HG03196 (cell line): ENCODE results near the gene CELF2.

Experiments used
- ATAC-seq: cut with Tn5 transposase; IDR thresholded peaks from one replicate; pipeline ENCODE4 v1.9.1; 2021; ENCODE audit not compliant: unreplicated experiment

CELF2 gene

DNA sequence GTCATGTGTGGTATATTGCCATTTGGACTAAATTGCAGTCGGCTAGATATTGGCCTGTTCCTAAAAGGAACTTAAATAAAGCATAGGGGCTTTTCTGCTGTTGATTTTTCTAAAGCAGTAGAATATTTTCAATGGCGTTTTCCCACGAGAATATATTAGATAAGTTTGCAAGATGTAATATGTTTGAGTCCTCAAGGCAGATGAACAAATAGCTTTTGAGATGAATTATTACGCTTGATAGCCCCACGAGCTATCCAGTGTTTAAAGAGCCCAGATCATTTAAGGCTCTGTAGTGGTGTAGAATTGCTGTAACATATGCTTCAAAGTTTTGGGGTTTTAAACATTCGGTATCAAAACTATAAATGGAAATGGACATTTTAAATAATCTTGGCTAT, 2.9 kb downstream of the CELF2 start:
- no peak for ATAC-seq

DNA sequence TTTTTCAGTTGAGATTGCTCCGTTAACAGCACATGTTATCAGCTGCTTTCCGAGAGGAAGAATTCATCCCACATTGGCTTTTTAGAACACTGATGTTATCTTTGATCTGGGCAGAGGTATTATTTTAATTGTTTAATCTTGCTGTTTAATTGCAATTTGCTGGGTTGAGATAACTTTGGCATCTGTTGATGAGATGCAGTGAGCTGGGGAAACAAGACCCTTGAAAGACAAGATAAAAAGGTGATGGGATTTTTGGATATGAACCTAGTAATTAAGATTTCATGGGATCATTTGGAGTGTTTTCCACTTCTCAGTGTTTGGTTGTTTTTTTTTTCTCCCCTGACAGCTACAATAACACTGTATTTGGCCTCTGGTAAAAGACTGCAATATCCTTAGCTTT, 4.5 kb downstream of the CELF2 start:
- no peak for ATAC-seq

DNA sequence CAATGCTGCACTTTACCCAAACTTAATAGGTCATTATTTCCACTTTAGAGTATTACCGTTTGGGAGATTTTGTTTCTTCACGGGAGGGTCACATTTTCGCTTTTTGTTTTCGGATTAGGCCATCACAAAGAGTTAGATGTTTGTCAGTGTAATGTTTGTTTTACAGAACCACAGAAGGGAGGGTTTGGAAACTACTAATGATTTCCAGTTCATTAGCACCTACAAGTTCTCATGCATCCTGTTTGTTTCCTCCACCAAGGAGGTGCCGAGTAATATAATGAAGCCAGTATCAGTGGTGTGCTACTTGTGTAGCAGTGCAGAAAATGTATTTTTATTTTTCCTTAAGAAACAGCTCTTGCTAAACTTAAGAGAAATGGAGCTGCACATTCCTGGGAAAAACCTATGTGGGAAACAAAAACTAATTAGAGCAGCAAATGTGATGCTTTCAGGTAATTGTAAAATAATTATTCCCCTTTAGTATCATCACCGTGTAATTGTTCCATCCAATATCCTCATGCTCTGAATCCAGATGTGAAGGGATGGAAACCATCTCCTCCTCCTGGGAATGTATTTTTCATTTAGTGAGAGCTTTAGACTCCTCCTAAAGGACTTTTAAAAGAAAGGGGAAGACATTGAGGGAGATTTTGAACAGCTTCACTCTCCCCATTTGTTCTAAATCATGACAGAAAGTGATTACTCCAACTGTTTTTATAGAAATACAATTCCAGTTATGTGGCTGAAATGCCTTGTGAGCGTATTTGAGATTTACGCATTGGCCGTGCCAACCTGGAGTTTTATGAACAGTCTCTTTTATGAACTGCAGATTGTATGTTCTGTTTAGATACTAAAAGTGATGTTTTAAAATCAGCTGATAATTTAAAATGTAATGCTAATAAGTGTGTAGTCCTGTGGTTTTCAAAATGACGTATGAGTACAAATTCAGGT, 5.6 kb downstream of the CELF2 start:
- ATAC-seq, result no peak

DNA sequence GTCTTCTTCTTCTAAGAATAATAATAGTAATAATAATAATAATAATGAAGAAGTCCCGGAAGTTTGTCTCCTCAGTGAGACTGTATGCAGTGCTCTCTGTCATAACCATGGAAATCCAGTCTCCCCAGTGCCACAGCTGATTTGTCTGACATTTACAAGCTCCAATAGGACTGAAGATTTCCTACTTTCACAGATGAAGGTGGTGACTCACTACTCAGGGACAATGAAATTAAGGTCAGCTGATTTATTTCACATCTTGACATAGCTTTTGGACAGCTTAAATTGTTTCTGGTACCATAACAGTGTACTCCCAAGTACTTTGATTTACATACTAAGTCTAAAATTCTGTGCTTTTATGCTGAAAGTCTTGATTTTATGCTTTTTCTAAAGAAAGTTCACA, 6.9 kb downstream of the CELF2 start:
- no peak for ATAC-seq

DNA sequence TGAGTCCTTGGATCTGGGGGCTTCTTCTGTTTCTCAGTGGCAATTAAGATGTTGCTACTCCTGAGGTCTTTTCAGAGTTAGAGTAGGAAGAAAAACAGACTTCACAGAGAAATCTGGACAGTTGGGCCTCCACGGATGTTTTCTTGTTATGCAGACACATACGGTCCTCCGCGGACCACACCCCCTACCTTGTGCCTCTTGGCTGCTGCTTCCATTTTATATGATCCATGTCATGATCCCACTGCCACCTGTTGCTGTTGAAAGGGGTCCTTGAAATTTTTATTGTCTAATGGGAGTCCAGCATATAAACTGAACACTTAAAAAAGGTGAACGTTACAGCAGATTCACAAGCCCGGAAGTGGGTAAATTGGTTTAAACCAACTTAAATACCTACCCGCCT, 8.3 kb downstream of the CELF2 start:
- no peak for ATAC-seq

DNA sequence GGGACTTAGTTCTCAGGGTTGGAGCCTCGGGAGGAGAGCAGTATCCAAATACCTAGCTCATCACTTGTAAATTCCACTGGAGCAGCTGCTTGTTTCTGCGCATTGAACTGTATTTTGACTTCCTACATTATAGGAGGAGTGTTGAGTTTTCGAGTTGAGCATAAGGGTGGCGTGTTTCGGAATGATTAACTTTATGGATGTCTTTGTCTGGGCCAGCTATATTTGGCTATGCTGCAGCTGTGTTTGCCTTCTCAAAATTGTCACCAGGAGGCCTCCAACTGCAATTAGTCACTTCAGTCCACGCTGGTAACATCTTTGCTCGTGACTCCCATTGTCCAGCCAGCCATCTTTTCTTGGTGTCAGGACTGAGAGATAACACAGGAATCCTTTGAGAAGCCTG, 9.1 kb downstream of the CELF2 start:
- ATAC-seq, result no peak

DNA sequence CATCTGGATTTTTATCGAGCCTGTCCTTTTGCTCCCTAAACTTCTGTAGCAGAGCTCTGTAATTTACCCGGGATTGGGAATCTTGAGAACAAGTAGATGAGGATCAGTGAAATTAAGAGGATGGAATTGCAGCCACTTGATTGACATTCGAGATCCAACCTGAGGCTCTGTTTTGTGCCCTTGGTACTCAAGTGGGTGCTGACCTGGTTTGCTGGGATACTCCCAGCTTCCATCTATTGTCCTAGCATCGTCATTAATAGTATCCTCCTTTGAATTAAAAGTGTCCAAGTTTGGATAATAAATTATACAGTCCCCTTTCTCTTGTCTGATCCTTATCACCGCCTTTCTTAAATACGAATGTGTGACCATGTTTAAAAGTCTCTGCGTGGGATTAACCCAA, 17.1 kb downstream of the CELF2 start:
- ATAC-seq, result no peak

DNA sequence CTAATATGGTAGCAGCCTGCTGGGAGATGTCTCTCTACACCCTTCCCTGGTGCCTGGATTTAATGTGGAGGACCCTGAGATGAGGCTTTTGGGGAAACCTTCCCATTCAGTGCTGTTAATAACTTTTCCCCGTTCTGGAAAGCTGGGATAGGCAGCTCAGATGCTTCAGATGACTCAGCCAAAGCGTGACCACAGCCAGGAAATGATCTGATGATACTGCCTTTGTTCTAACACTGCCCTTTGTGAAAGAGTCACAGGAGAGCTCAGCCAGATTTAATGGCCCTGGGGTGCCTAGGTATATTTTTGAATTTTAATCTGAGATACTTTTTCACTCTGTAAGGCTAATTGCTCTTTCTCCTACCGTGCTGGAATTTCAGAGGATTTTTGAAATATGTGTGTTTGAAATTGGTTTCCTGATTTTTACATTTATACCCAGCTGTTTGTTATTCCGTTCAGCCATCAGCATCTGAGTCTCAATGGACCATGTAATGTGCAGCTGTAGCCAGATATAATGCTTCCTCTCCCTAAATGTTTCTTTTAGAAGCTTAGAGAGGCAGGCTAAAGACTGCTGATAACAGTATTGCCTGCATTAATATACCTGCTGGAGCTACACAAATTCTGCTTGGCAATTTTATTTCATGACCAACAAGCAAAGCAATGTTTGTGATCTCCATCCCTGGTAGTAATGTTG, 17.8 kb downstream of the CELF2 start:
- no peak for ATAC-seq

DNA sequence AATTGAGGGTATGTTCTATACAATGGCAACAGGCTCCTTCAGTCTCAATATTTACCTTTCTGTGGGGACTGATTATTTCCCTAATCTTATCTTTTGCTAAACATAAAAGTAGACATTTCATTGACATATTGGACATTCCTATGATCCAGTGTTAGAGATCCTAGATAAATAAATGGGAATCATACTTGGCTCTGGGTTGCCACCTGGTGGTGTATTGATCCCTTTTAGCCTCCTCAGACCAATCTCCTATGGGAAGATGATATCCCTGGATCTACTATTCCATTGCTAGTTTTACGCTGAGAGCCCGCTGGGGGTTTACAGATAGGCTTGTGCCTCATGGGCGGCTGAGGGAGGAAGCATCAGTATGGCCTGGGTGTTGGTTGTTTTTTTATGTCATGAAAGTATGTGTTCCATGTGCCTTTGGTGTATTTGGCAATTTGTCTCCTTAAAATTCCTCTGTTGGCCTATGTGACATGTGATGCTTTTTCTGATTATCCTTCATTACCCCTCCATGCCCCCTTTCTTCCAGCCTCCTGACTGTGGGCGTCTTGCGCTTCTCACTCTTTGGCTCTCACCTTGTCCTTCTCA, 18.8 kb downstream of the CELF2 start:
- ATAC-seq, result no peak

DNA sequence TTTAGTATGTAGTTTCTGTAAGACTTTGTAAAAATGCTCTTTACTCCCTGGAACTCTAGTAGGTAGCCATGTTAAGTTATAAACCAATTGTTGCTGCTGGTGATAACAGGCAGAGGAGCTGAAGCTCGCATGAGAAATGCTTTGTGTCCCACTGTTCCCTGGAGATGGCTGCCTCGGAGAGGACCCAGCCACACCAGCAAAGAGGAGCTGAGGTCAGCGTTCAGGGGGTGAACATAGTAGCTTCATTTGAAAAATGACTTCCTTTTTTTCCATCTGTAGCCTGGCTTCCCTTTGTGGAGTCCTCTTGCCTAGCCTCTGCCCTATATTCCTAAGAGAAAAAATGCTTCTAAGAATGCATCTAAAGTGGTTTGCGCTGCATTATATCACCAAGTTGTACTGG, 20.3 kb downstream of the CELF2 start:
- no peak for ATAC-seq

DNA sequence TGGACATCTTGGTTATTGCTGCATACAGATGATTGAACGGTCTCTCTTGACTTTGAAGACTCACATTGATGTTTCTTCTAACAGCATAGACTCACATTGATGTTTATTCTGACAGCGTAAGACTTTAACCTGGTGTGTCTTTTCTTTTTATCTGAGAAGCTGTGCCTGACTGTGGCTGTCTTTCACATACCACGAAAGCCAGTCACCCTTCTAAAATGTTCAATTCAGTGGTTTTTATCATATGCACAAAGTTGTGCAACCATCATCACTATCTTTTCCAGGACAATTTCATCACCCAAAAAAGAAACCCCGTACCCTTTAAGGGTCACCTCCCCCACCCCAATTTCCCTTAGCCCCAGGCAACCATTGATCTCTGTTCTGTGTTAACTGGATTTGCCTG, 24.7 kb downstream of the CELF2 start:
- no peak for ATAC-seq

DNA sequence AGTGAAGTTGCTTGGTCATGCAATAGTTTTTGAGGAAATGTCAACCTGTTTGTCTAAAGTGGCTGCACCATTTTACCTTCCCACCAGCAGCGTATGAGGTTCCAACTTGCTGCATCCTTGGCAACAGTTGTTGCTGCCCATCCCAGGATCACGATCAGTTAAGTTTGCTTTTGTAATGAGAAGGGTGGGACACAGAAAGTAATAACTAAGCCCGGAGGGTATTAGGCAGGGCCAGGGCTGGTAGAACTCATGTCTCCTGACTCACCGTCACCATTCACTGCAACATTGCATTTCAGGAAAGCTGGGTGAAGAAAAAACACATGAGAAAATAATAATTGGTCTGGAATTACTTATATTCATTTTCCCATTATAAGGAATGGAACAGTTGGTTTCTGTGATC, 25.4 kb downstream of the CELF2 start:
- ATAC-seq, result no peak

DNA sequence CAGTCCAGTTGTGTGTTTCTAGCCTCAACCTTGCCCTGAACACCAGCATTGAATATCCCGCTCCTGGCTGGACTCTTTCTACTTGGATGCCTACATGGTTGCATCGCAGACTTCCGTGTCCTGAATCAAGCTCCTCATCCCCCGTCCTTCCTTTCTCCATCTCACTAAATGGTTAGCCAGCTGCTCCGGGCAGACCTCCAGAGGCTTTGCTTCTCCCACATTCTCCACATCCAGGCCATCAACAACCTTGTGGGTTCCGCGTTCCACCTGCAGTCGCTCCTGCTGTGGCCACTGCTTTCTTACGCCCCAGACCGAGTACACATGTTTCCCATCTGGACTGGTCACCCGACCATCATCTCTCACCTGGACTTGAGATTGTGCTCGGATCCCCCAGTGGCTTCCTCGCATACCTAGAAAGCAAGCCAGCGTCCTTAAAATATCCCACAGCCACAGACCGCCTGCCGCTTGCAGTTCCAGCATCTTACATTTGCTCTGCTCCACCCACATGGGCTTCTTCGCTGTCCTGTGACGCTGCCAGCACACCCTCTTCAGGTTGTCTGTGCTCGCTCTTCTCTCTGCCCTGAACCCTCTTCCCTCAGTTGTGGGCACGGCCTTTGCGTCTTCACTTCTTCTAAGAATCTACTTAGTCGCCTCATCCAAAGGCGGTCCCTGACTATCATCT, 25.9 kb downstream of the CELF2 start:
- no peak for ATAC-seq

DNA sequence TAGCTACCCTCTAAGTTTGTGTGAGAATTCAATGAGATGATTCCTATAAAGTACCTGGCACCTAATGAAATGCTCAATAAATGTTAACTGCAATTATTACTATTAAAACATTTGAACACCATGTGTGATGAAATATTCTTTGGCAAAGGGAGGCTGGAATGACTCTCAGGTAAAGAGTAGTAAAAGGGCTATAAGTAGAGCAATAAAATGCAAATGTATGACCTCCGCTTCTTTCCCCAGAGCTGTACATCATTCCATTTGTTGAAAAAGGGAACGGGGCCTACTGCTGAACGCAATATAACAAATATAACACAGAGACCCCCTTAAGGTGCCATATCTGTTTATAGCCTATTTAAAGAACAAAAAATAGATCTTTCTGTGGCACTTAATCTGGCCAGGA, 27.8 kb downstream of the CELF2 start:
- no peak for ATAC-seq

DNA sequence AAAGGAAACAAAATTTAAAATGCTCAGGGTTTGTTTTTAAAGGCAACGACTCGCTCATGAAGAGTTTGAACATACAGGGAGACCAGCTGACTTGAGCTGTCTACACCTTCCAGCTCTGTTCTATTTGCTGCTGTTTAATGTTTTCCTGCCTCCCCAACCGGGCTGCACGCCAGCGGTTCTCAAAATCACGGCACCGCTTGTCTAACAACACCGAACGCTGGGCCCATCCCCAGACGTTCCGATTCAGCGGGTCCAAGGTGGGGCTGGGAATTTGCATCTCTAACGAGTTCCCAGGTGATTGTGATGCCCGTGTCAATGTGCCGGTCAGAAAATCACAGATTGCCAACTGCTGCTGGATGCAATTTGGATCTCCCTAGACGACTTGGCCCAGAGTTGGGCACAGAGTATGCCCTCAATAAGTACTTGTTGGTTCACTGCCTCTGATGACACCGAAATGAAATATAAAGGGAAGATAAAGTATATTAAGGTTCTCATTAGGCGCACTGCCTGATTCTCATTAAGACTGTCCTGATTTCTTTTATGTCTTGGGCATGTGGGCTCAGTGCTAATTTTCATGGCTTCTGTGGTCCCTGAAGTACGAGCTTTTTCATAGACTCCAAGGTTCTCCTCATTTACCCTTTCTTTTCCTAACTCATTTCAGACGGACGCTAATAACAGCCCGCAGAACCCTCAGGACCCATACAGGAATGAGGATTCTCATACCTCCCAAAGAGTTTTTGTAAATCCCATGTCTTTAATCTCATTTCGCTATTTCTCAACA, 28.5 kb downstream of the CELF2 start:
- no peak for ATAC-seq

DNA sequence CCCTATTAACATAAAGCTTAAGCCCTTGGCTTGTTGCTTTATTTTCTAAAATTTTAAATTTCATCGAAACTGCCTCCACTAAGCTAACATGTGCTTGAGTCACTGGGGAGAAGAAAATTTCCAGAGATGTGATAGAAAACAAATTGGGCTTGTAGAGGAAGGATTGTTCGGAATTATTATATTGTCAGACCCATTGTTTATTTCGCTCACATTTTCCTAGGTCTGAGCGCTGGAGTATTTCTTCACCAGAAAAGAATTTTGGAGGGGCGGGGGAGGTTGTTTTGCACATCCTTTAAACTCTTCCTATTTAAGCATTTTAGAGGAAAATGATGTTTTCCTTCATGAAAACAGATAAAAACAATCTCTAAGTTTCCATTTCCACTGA, 29.1 kb downstream of the CELF2 start:
- no peak for ATAC-seq

DNA sequence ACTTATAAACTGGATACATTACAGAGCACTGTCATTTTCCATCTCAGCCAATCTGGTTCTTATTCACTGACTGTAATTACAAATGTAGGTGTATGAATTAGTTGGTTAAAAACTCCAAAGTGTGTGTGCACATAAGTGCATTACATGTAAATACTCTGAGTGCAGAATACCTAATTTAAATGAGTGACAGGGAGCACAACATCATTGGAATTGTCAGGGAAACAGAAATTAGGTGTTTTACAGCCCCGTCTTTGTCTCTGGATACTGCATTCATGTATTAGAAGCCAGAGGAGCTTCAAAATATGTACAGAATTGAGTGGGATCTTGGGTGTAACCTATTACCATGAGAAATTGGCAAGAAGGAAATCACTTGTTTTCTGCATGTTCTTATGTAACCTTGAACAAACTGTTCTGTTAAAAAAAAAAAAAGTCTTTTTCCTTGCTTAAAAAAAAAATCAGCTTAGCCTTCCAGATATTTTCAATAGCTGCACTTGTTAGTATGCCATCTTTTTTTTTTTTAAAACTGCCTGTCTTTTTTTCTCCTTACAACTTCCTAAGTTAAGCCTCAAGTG, 31.1 kb downstream of the CELF2 start:
- no peak for ATAC-seq

DNA sequence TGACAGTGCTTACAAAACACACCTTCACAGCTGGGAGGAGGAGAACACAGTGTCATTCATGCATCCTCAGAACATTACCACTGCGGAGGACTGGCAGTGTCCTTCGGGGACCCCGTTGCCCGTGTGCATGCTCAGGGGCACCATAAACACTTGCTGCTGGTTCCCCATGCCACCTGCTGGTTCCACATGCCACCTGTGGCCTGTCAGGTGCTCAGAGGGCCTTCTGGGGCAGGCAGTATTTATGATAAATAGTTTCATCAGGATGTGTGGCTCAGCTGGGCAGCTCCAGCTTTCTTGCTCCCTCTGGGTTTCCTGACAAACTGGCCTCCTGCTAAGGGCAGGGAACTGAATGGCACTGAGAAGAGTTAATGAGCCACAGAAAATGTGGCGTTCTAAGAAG, 32.1 kb downstream of the CELF2 start:
- ATAC-seq, result no peak

DNA sequence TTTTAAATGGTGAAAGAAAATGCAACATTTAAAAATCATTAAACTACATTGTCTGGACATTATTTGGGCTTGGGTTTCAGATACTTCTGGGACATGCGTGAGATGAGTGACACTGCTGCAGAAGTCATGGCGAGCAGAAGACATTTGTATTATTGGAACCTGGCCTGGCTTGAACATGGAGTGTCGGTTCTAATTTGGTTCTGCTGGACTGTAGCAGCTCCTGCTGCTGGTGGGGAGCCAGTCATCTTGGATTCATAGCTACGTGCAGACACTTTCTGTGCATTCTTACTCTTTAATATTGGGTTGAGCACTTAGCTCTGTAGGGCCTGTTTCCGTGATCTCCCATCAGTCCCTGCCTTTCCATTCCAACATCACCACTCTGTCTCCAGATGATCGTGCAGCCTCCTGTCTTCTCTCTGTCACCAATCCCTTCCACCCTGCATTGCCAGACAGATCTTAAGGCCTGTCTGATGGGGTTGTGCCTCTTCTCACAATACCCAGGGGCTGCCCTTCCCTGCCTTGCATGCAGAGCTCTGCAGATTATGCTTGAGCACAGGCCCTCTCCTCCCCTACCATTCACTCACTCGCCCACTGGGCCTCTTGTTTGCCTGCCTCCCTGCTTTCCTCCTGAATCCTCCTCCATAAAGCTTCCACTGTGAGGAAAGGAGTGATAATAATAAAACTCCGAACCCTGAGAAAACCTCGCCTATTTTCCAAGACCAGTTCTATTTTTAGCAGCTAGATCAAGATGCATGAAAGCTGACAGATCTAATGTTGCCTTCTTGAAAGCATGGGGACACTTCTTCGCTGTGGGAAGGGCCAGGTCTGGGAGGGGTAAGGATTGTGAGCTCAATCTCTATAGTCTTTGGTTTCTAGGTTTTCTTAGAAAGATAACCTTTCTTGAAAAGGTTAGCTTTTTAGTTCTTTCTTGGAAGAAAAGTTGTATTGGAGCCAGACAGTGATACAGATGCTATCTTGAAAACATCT, 32.9 kb downstream of the CELF2 start:
- no peak for ATAC-seq
